GM21619 (cell line): Measurements from ENCODE around the gene MRC2.
"Not testable (repeated sequence)": the region's sequence is repeated elsewhere in the genome, so short reads cannot be mapped to it uniquely, and the experiment has no call there.

Source experiments
- ATAC-seq: cut with Tn5 transposase; IDR thresholded peaks from one replicate; pipeline ENCODE4 v1.9.1; 2021; ENCODE audit not compliant: unreplicated experiment

The MRC2 gene

DNA sequence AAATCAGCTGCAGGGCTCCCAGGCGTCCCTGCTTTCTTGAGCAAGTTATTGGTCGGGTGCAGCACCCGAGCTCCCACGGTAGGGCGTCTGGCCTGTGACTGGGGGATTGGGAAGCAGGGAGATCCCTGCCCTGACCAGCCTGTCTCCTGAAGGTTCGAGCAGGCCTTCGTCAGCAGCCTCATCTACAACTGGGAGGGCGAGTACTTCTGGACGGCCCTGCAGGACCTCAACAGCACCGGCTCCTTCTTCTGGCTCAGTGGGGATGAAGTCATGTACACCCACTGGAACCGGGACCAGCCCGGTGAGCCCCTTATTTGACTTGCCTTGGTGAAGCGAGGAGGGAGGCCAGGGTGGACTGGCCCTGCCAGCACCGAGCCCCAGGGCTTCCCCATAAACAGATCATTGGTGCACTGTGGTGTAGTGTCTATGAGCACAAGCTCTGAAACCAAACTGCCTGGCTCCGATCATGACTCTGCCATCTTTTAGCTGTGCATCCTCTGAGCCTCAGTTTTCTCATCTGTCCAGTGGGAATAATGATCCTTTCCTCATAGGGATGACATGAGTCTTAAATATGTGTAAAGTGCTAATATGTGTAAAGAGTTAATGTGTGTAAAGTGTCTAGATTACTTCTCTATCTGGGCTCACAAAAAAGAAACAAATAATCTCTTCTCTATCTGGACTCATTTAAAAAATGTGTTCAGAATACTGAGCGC is 48.9 kb downstream of the MRC2 start:
- no peak for ATAC-seq

DNA sequence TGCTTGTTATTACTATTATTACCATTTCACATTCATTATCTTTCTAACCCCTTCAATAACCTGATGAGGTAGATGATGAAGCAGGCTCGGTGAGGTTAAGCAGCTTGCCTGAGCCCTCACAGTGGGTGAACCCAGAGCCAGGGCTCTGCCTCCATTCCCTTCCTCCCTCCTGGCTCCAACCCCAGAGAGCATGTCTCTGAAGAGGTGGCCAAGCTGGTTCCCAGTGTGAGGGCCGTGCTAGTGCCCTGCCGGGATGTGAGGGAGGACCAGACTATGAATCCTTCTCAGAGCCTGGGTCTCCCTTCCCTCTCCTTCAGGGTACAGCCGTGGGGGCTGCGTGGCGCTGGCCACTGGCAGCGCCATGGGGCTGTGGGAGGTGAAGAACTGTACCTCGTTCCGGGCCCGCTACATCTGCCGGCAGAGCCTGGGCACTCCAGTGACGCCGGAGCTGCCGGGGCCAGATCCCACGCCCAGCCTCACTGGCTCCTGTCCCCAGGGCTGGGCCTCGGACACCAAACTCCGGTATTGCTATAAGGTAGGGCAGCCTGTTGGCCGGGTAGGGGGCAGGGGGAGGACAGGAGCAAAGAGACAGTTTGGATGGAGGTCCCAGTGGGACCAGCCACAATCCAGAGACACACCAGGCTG is 49.6 kb downstream of the MRC2 start:
- no peak for ATAC-seq

DNA sequence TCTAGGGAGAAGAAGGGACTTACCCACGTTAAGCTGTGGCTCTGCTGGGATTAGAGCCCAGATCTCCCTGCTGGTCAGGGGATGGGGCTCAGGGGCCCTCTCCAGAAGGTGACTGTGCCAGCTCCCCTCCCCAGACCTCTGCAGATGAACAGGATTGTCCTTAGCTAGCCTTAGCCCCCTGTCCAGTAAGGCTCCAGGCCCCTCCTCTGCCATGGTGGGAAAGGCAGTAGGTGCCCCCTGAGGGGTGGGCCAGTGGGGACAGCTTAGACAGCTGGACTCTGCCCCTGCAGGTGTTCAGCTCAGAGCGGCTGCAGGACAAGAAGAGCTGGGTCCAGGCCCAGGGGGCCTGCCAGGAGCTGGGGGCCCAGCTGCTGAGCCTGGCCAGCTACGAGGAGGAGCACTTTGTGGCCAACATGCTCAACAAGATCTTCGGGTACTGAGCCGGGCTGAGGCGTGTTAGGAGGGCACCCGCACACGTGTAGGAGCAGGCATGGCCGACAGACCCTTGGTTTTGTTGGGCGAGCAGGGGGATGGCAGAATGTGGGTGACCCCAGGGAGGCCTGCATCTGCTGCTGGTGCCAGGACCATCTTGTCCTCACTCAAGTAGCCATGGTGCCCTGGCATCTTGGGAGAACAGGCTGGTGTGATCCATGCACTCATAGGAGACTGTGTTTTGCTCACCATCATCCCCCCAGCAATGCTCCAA is 50.9 kb downstream of the MRC2 start:
- ATAC-seq = no peak

DNA sequence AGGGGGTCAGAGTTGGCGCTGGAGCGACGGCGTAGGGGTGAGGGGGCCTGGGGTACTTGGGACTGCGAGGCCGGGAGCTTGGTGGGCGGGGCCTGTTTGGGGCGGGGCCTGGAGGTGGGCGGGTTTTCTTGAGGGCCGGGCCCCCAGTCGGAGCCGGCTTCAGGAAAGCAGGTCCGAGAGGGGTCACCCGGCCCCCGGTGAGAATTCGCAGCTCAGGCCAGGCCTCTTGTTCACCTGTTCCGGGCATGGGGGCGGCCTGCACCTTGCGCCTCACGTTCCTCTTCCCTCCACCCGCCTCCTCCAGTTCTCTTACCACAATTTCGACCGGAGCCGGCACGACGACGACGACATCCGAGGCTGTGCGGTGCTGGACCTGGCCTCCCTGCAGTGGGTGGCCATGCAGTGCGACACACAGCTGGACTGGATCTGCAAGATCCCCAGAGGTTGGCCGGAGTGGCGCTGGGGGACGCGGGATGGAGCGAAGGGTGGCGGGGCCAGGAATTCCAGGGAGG is 52.5 kb downstream of the MRC2 start:
- no peak for ATAC-seq

DNA sequence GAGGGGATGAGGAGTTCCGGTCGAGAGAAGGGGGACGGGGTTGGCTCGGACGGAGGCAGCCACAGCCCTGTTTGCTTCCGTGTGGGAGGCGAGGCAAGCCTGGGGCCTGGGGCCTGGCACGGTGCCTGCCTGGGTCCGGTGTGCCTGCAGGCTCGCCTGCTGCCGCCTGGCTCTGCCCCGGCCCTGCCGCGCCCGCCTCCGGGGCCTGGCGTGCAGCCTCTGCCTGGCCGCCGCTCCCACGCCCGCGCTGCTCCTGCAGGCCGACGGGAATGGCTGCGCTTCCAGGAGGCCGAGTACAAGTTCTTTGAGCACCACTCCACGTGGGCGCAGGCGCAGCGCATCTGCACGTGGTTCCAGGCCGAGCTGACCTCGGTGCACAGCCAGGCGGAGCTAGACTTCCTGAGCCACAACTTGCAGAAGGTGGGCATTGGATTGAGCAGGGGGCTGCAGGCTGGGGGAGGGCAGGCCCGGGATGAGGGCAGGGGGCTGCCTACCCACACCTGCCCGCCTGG is 53.1 kb downstream of the MRC2 start:
- no peak for ATAC-seq

DNA sequence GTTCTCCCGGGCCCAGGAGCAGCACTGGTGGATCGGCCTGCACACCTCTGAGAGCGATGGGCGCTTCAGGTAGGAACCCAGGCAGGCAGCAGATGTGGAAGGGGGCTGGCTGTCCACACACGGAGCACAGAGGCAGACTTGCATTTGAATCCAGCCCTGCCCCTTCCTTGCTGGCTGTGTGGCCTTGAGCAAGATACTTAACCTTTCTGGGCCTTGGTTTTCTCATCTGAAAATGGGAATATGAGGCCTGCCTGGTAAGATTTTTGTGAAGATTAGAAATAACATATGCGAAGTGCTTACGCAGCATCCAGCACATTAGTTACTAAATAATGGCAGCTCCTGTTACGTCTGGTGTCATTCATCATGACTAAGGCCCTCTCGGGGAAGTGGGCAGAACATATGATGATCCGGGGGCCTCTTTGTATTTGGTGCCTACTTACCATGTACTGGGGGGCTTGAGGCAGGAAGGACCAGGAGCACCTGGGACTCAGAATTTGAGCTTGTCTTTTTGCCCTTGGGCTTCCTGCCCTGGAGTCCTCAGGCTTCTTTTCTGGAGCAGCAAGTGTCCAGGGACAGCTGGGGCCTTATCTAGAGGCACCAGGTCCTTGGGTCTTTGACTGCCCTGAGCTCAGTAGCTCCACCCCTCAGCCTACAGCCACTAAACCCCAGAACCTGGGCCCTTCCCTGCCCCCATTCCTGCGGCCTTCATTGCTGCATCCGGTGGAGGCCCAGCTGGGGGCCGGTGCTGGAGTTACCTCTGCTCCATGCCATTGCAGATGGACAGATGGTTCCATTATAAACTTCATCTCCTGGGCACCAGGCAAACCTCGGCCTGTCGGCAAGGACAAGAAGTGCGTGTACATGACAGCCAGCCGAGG is 53.8 kb downstream of the MRC2 start:
- no peak for ATAC-seq

DNA sequence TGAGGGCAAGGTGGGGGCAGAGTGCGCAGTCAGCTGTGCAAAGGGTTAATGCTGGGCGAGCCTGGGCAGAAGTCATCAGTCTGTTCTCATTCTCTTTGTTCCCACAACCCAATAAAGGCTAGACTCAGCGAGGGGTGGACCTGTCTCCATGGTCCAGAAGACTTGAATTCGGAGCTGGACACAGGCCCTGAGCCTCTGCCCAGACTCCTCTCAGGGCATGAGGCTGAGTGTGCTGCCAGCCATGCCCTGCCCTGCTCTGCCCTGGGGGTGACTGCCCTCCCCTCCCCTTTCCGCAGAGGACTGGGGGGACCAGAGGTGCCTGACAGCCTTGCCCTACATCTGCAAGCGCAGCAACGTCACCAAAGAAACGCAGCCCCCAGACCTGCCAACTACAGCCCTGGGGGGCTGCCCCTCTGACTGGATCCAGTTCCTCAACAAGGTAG is 54.5 kb downstream of the MRC2 start:
- ATAC-seq = no peak

DNA sequence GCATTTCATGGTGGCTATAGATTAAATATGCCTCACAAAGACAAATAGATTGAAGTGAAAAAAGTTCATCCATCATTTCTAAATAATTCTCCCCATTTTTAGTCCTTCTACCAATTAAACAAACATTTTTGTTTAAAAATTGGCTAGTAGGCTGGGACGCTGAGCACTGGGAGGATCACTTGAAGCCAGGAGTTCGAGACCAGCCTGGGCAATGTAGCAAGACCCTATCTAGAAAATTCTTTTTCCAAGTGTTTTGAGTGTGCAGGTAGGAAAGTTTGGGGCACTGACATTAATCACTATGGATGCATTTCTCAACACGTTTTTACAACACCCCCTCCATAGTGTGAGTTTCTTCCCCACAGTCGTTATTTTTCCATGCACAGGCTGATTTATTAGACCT is 56.7 kb downstream of the MRC2 start:
- ATAC-seq = no peak

DNA sequence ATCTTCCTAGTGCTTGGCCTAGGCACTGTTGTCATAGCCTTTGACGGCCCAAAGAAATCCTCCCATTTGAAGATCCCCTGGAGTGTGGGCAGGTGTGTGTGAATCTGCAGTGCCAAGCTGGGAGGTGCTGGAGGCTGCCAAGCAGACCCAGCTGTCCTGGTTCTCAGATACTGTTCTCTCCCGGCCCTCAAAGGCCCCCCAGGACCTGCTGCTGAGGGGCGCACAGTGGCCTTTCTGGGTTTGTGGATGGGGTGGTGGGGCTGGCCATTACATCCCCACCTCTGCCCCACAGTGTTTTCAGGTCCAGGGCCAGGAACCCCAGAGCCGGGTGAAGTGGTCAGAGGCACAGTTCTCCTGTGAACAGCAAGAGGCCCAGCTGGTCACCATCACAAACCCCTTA is 60.5 kb downstream of the MRC2 start:
- ATAC-seq = no peak

DNA sequence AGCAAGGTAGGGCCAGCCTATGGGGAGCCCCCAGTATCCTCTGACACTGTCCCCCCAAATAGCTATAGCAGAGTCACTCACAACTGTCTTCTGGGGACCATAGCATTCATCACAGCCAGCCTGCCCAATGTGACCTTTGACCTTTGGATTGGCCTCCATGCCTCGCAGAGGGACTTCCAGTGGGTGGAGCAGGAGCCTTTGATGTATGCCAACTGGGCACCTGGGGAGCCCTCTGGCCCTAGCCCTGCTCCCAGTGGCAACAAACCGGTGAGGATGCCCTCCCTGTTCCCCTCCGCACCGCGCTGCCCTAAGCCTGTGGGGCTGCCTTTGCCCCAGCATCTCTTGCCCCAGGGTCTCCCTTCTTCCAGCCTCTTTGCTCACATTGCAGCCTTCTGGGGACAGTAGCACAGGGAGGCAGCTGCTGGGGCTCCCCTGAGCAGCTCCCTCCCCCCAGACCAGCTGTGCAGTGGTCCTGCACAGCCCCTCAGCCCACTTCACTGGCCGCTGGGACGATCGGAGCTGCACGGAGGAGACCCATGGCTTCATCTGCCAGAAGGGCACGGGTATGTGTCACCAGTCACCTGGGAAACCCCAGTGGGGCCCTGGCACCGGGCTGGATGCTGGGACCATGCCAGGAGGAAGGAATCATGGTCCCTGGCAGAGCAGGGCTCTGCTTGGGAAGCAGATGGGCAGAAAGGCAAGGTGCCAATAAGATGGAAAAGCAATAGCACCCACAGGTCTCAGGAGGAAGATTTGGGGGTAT is 61.1 kb downstream of the MRC2 start:
- no peak for ATAC-seq

DNA sequence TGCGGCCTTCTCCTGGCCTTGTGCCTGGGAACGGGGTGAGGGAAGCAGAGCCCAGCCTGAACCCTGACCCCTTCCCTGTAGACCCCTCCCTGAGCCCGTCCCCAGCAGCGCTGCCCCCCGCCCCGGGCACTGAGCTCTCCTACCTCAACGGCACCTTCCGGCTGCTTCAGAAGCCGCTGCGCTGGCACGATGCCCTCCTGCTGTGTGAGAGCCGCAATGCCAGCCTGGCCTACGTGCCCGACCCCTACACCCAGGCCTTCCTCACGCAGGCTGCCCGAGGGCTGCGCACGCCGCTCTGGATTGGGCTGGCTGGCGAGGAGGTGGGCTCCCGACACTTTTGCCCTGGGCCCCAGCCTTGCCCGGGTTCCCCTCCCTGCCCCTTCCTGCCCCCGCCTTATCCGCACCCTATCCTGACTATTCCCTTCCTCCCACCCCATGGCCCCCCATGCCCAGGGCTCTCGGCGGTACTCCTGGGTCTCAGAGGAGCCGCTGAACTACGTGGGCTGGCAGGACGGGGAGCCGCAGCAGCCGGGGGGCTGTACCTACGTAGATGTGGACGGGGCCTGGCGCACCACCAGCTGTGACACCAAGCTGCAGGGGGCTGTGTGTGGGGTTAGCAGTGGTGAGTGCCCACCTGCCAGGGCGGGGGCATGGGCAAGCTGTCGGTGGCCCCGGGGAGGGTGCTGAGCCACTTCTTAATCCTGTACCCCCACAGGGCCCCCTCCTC is 62.1 kb downstream of the MRC2 start:
- ATAC-seq = no peak

DNA sequence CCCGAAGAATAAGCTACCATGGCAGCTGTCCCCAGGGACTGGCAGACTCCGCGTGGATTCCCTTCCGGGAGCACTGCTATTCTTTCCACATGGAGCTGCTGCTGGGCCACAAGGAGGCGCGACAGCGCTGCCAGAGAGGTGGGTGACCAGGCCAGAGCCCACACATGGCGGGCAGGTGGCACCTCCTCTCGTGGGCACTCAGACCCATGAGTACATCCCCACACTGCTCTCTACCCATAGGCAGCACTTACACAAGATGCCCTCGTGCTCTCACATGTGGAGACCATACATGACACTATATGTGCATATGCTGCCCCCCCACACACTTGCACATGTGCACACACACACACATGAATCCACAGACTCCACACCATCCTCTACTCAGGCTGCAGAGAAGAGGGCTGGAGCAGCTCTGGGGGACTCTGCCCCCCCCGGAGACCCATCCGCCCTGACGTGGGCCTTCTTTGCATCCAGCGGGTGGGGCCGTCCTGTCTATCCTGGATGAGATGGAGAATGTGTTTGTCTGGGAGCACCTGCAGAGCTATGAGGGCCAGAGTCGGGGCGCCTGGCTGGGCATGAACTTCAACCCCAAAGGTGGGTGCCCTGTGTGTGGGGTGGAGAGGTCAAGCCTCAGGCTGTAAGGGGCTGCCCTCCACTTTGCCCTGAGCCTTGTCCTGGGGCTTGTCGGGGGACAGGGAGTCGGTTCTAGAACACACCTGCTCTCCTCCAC is 62.9 kb downstream of the MRC2 start:
- ATAC-seq = no peak

DNA sequence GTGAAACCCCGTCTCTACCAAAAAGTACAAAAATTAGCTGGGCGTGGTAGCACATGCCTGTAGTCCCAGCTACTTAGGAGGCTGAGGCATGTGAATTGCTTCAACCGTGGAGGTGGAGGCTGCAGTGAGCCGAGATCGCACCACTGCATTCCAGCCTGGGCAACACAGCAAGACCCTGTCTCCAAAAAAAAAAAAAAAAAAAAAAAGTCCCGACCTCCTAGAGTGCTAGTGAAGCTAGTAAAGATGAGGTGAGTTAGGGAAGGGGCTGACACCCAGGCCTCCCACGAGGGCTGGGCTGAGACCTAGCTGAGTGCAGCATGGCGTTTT is 64.1 kb downstream of the MRC2 start:
- not testable (repeated sequence) for ATAC-seq

DNA sequence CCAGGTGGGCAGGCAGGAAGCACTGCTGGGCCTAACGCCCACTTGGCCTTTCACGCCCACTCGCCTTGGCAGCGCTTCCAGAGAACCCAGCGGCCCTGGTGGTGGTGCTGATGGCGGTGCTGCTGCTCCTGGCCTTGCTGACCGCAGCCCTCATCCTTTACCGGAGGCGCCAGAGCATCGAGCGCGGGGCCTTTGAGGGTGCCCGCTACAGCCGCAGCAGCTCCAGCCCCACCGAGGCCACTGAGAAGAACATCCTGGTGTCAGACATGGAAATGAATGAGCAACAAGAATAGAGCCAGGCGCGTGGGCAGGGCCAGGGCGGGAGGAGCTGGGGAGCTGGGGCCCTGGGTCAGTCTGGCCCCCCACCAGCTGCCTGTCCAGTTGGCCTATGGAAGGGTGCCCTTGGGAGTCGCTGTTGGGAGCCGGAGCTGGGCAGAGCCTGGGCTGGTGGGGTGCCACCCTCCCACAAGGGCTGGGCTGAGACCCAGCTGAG is 64.7 kb downstream of the MRC2 start:
- ATAC-seq = no peak

DNA sequence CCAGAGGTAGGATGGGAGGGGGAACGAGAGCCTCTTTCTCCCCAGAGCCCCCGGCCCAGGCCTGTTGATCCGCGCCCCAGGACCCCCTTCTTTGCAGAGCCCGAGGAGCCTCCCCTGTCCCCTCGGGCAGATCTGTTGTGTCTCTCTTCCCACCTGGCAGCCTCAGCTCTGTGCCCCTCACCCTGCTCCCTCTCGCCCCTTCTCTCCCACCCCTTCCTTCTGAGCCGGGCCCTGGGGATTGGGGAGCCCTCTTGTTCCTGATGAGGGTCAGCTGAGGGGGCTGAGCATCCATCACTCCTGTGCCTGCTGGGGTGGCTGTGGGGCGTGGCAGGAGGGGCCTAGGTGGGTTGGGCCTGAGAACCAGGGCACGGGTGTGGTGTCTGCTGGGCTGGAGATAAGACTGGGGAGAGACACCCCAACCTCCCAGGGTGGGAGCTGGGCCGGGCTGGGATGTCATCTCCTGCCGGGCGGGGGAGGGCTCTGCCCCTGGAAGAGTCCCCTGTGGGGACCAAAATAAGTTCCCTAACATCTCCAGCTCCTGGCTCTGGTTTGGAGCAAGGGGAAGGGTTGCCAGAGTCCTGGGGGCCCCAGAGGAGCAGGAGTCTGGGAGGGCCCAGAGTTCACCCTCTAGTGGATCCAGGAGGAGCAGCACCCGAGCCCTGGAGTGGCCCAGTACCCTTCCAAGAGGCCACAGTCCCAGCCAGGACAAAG is 65.4 kb downstream of the MRC2 start:
- no peak for ATAC-seq

DNA sequence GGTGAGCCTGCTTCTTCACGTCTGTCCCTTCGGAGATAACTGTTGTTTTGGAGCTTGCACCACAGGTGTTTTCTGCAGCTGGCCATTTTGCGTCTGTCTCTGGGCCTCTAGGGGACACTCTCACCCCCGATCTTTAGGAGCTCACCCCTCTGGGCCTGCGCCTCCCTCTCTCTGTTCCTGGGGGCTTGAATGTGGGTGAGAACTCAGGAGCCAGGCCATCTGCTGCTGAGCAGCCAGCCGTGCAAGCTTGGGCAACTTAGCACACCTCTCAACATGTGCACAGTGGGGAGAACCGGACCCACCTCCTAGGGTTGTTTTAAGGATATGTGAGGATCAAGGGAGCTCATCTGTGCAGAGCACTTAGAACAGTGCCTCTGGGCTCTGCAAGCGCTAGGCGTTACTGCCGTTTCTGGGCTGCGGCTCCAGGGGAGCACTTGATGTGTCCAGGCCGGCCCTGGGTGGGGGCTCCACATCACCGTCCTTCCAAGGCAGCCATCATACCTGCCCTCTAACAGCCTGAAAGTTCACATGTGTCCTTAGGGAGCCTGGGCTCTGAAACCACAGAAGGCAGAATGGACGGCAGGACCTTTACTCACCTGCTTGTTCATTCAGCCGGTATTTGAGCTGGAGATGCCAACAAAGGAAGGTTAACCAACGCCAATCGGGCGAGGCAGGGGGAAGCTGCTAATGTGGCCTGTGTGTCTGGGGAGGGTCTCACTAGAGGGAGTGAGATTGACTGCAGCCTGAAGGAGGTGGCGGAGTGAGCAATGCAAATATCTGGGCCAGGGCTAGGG is 66.3 kb downstream of the MRC2 start:
- ATAC-seq = no peak

DNA sequence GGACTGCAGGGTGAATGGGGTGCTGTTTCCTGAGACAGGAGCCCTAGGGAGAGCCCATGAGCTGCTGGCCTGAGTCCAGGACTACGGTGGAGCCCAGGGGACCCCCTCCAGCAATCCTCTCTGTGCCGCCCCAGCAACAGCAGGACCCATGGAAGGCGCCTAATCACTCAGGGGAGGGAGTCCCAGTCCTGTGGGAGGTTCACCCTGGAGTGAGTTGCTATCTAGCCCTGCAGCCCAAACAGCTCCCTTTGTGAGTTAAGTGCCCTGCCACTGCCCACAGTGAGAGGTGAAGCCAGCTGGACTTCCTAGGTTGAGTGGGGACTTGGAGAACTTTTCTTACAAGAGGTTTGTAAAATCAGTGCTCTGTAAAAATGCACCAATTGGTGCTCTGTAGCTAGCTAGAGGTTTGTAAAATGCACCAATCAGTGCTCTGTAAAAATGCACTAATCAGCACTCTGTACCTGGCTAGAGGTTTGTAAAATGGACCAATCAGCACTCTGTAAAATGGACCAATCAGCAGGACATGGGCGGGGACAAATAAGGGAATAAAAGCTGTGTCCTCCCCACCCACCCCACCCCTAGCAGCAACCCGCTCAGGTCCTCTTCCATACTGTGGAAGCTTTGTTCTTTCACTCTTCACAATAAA is 67.7 kb downstream of the MRC2 start:
- ATAC-seq = not testable (repeated sequence)
